ENCODE data around the gene SGCB.
A peak's percentile ranks its signal among the peaks of the same experiment; 100 is the strongest.
"Not testable (repeated sequence)": the region's sequence is repeated elsewhere in the genome, so short reads cannot be mapped to it uniquely, and the experiment has no call there.

SGCB gene, protein sequence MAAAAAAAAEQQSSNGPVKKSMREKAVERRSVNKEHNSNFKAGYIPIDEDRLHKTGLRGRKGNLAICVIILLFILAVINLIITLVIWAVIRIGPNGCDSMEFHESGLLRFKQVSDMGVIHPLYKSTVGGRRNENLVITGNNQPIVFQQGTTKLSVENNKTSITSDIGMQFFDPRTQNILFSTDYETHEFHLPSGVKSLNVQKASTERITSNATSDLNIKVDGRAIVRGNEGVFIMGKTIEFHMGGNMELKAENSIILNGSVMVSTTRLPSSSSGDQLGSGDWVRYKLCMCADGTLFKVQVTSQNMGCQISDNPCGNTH

DNA sequence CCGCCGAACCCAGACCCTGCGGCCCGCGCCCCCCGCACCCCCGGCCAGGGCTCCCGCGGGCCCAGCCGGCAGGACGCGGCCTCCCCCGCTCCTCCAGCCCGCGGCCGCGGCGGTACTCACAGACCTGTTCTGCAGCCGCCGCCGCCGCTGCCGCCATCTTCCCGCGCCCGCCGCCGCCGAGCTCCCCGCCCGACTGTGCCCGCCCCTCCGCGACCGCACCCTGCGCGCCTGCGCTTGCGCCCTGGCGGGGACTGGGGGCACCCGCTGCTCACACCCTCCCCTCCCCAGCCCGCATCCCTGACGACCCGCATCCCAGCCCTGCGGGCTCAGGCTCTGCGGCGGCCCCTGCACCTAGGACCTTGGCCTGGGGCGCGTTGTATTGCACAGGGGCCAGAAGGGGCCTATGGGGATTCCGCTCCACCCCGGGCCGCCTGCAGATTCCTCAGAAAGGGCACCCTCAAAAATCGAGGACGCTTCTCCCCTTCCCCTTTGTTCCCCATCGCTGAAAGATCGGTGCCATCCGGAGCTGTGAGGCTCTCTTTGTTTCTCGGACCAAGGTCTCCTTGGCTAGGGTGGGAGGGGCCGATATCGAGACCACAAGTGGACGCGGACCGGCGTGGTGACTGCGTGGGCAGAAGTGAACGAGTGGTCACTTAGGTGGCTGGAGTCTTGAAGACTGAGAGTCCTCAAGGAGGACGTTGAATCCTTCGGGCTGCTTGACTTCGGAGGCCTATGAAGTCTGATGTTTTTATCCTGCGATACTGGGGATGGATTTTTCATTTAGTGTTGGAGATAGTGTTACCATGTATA, at the start of gene SGCB:
TSS of gene SGCB (minus strand) at position 197 of the 810 bp plus-strand sequence. CDS start at position 157, 40 bp downstream.
- H2AFZ ChIP-seq (ENCODE audit: low read length, unreplicated experiment) = peak within 1 kb of the TSS; percentile 94
- H3K4me3 ChIP-seq (ENCODE audit: low read depth, low read length) = peak within 1 kb of the TSS; percentile 99
- H3K27ac ChIP-seq (ENCODE audit: low read depth, low read length) = no peak within 1 kb of the TSS
- H3K27me3 ChIP-seq (ENCODE audit: insufficient read depth, low read length) = peaks cover 33% of the 10 kb centered on the region
- H3K4me1 ChIP-seq (ENCODE audit: control insufficient read depth, insufficient read depth, low read length, unreplicated experiment) = peaks cover 12% of the 10 kb centered on the region
- H3K36me3 ChIP-seq (ENCODE audit: insufficient read depth, low read length) = no peaks in the 10 kb centered on the region
- H3K79me2 ChIP-seq (ENCODE audit: control insufficient read depth, insufficient read depth, low read length, unreplicated experiment) = peaks cover 42% of the 10 kb centered on the region

DNA sequence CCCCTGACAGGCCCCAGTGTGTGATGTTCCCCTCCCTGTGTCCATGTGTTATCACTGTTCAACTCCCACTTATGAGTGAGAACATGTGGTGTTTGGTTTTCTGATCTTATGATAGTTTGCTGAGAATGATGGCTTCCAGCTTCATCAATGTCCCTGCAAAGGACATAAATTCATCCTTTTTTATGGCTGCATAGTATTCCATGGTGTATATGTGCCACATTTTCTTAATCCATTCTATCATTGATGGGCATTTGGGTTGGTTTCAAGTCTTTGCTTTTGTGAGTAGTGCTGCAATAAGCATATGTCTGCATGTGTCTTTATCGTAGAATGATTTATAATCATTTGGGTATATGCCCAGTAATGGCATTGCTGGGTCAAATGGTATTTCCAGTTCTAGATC, 48.3 kb upstream of the SGCB start:
- not testable (repeated sequence) for H3K4me1 ChIP-seq (ENCODE audit: control insufficient read depth, insufficient read depth, low read length, unreplicated experiment); H2AFZ ChIP-seq (ENCODE audit: low read length, unreplicated experiment); H3K27ac ChIP-seq (ENCODE audit: low read depth, low read length); H3K4me3 ChIP-seq (ENCODE audit: low read depth, low read length); H3K36me3 ChIP-seq (ENCODE audit: insufficient read depth, low read length); H3K27me3 ChIP-seq (ENCODE audit: insufficient read depth, low read length); H3K79me2 ChIP-seq (ENCODE audit: control insufficient read depth, insufficient read depth, low read length, unreplicated experiment)

DNA sequence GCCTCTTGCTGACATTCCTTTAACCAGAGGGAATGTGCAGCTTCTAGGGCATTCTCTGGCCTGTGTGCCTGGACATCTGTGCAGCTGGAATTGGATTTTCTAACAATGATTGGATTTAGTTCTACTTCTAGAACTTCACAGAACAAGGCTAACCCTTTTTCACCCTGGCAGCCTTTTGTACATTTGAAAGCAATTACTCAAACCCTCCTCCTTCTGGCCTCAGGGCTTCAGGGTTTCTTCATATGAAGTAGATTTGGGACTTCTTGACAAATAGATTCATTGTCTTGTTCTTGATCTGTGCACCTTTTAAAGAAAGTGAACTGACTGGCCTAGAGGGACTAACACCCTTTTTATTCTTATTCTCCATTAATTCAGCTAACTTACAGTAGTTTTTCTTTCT, 43.1 kb upstream of the SGCB start:
- Histone ChIP-seq H3K79me2 (ENCODE audit: control insufficient read depth, insufficient read depth, low read length, unreplicated experiment) (no peaks in the 10 kb centered on the region), H3K4me1 (ENCODE audit: control insufficient read depth, insufficient read depth, low read length, unreplicated experiment) (no peaks in the 10 kb centered on the region), H3K27me3 (ENCODE audit: insufficient read depth, low read length) (peaks cover 10% of the 10 kb centered on the region; the same call in 1 of the 2 replicates), H3K27ac (ENCODE audit: low read depth, low read length) (no peak overlapping the region), H2AFZ (ENCODE audit: low read length, unreplicated experiment) (no peak overlapping the region), H3K4me3 (ENCODE audit: low read depth, low read length) (no peak overlapping the region), H3K36me3 (ENCODE audit: insufficient read depth, low read length) (no peaks in the 10 kb centered on the region)

DNA sequence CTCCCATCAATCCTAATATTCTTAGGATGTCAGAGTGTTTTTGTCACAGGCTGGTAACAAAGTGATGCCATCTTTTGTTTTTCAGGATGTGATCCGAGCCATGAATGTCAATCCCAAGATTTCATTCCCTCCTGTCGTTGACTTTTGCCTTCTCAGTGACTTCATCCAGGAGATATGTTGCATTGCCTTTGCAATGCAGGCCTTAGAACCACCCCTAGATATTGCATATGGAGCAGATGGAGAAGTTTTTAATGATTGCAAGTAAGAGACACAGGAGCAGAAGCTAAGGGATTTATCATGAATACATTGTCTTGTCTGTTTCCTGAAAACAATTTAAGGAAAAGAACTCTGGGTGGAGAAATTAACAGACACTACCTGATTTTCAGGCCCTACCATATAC, 41.6 kb upstream of the SGCB start:
- Histone ChIP-seq H3K79me2 (ENCODE audit: control insufficient read depth, insufficient read depth, low read length, unreplicated experiment) (no peaks in the 10 kb centered on the region), H3K27me3 (ENCODE audit: insufficient read depth, low read length) (peaks cover 17% of the 10 kb centered on the region; the same call in 1 of the 2 replicates), H3K4me3 (ENCODE audit: low read depth, low read length) (no peak overlapping the region), H3K36me3 (ENCODE audit: insufficient read depth, low read length) (no peaks in the 10 kb centered on the region), H3K27ac (ENCODE audit: low read depth, low read length) (no peak overlapping the region), H3K4me1 (ENCODE audit: control insufficient read depth, insufficient read depth, low read length, unreplicated experiment) (no peaks in the 10 kb centered on the region), H2AFZ (ENCODE audit: low read length, unreplicated experiment) (no peak overlapping the region)

DNA sequence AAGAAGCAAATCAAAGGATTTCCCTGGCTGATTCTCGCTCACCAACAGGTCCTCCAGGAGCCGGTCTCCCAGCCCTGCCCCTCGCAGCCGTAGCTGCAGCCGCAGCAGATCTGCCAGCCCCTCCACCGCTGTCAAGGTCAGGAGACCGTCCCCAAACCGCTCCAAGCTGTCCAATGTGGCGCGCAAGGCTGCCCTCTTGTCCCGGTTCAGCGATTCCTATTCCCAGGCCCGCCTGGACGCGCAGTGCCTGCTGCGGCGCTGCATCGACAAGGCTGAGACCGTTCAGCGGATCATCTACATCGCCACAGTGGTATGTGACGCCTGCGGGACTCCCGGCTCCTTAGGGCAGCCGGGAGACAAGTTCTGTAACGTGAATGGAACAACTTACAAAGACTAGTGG, 38.6 kb upstream of the SGCB start:
- H3K4me3 ChIP-seq (ENCODE audit: low read depth, low read length) = 0 out of 2 replicates have a peak overlapping the region, but pooled peaks have one; percentile 31
- no peak overlapping the region for H3K27ac ChIP-seq (ENCODE audit: low read depth, low read length)
- no peaks in the 10 kb centered on the region for H3K4me1 ChIP-seq (ENCODE audit: control insufficient read depth, insufficient read depth, low read length, unreplicated experiment)
- H3K36me3 ChIP-seq (ENCODE audit: insufficient read depth, low read length) = no peaks in the 10 kb centered on the region
- no peak overlapping the region for H2AFZ ChIP-seq (ENCODE audit: low read length, unreplicated experiment)
- peaks cover 25% of the 10 kb centered on the region; the same call in 1 of the 2 replicates for H3K27me3 ChIP-seq (ENCODE audit: insufficient read depth, low read length)
- H3K79me2 ChIP-seq (ENCODE audit: control insufficient read depth, insufficient read depth, low read length, unreplicated experiment) = no peaks in the 10 kb centered on the region

DNA sequence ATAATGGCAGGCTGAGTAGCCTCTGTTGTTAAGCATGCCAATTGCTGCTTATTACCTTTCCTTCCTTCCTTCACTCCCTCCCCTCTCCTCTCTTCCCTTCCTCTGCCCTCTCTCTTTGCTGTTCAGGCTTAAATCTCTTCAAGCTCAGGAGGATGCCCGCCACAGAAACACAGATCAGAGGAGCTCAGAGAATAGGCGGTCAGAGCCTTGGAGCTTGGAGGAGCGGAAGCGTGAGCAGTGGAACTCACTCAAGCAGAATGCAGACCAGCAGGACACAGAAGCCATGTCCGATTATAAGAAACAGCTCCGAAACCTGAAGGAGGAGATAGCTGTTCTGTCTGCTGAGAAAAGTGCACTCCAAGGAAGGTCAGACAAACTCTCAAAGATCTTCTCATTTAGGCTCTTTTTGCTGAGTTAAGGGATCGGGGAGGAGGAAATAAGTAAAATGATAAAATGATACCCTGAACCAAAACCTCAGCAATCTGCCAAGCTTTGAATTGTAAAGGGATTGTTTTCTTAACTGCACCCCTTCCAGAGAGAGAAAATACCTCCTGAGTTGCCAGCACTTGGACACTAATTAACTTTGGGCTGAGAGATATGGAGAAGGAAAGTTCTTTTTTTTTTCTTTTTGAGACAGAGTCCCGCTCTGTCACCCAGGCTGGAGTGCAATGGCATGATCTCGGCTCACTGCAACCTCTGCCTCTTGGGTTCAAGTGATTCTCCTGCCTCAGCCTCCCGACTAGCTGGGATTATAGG, 33.9 kb upstream of the SGCB start:
- Histone ChIP-seq H3K4me3 (ENCODE audit: low read depth, low read length) (no peak overlapping the region), H2AFZ (ENCODE audit: low read length, unreplicated experiment) (no peak overlapping the region), H3K4me1 (ENCODE audit: control insufficient read depth, insufficient read depth, low read length, unreplicated experiment) (no peaks in the 10 kb centered on the region), H3K36me3 (ENCODE audit: insufficient read depth, low read length) (no peaks in the 10 kb centered on the region), H3K27ac (ENCODE audit: low read depth, low read length) (no peak overlapping the region), H3K79me2 (ENCODE audit: control insufficient read depth, insufficient read depth, low read length, unreplicated experiment) (no peaks in the 10 kb centered on the region), H3K27me3 (ENCODE audit: insufficient read depth, low read length) (peaks cover 26% of the 10 kb centered on the region; the same call in 1 of the 2 replicates)

DNA sequence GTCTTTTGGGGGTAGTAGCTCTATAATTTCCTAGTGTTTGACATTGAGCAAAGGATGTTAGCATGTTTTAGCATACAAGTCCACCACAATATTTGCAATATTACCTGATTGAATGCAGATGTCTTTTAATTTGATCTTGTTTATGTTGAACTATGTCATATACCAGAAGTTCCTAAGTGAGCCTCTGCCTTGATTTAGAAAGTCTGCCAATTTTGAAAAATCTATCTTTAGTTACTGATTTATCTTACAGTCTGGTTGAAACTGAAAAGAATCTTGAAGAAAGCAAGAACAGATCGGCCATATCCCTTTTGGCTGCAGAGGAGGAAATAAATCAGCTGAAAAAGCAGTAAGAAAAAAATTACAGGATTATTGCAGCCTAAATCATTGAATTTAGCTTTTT, 31.5 kb upstream of the SGCB start:
- Histone ChIP-seq H2AFZ (ENCODE audit: low read length, unreplicated experiment) (no peak overlapping the region), H3K36me3 (ENCODE audit: insufficient read depth, low read length) (no peaks in the 10 kb centered on the region), H3K27ac (ENCODE audit: low read depth, low read length) (no peak overlapping the region), H3K4me1 (ENCODE audit: control insufficient read depth, insufficient read depth, low read length, unreplicated experiment) (no peaks in the 10 kb centered on the region), H3K27me3 (ENCODE audit: insufficient read depth, low read length) (peaks cover 13% of the 10 kb centered on the region; the same call in 1 of the 2 replicates), H3K4me3 (ENCODE audit: low read depth, low read length) (no peak overlapping the region), H3K79me2 (ENCODE audit: control insufficient read depth, insufficient read depth, low read length, unreplicated experiment) (no peaks in the 10 kb centered on the region)

DNA sequence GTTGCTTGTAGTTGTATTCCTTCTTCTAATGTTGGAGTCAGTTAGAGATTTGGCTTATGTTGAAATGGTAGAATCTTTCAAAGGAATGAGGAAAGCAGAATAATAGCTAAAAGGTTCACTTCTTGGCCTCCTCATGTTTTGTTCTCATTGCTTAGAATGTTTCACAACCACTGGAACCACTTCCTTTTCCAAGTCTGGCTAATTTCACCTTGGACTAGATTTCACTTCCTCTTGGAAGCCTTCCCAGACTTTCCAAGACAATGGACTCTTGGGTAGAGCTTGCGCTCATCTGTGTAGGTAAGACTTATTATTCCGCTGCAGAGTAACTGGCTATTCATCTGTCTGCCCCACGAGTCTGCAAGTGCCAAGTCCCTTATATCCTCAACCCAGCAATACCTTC, 21.3 kb upstream of the SGCB start:
- Histone ChIP-seq H3K79me2 (ENCODE audit: control insufficient read depth, insufficient read depth, low read length, unreplicated experiment) (no peaks in the 10 kb centered on the region), H3K27me3 (ENCODE audit: insufficient read depth, low read length) (no peaks in the 10 kb centered on the region), H3K4me1 (ENCODE audit: control insufficient read depth, insufficient read depth, low read length, unreplicated experiment) (peaks cover 7% of the 10 kb centered on the region), H3K36me3 (ENCODE audit: insufficient read depth, low read length) (no peaks in the 10 kb centered on the region), H2AFZ (ENCODE audit: low read length, unreplicated experiment) (peak overlapping the region; percentile 18), H3K27ac (ENCODE audit: low read depth, low read length) (0 out of 2 replicates have a peak overlapping the region, but pooled peaks have one; percentile 11), H3K4me3 (ENCODE audit: low read depth, low read length) (no peak overlapping the region)

DNA sequence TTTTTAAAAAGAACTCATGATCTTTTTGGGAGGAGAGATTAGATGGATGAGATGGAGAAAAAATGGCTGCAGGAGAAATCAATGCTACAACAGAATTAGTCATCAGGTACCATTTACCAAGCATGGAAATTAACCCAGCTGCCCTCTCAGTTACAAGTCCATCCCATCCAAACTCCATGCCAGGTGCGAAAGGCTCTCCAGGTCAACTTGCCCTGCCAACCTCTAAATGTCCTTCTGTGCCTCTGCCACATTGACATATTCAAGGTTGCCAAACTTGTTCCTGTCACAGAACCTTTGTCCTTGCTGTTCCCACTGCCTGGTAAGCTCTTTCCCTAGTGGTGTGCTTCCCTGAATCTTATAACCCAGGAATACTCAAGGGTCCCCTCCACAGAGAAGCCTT, 20.2 kb upstream of the SGCB start:
- H2AFZ ChIP-seq (ENCODE audit: low read length, unreplicated experiment) = no peak overlapping the region
- H3K4me3 ChIP-seq (ENCODE audit: low read depth, low read length) = no peak overlapping the region
- H3K27me3 ChIP-seq (ENCODE audit: insufficient read depth, low read length) = peaks cover 5% of the 10 kb centered on the region; the same call in 1 of the 2 replicates
- H3K36me3 ChIP-seq (ENCODE audit: insufficient read depth, low read length) = no peaks in the 10 kb centered on the region
- H3K4me1 ChIP-seq (ENCODE audit: control insufficient read depth, insufficient read depth, low read length, unreplicated experiment) = peaks cover 7% of the 10 kb centered on the region
- H3K79me2 ChIP-seq (ENCODE audit: control insufficient read depth, insufficient read depth, low read length, unreplicated experiment) = no peaks in the 10 kb centered on the region
- no peak overlapping the region for H3K27ac ChIP-seq (ENCODE audit: low read depth, low read length)

DNA sequence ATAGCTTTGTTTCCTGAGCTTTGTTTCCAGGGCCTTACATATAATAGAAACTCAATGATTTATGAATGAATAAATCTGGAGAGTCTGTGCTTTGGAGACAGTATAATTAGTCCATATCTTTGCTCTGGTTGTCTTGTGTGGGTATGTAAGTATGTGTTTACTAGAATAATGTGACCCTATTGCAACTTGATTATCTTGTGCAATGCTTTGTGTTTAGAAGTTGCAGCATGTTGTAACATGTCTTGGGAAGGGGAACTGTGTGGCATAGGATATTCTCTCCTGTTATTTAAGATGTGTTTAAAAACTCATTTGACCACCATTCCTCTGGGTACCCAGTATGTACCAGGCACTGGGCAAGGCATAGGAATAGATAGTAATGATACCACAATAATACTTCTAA, 19.1 kb upstream of the SGCB start:
- Histone ChIP-seq H3K27me3 (ENCODE audit: insufficient read depth, low read length) (peaks cover 12% of the 10 kb centered on the region; the same call in 1 of the 2 replicates), H3K27ac (ENCODE audit: low read depth, low read length) (no peak overlapping the region), H3K4me1 (ENCODE audit: control insufficient read depth, insufficient read depth, low read length, unreplicated experiment) (peaks cover 7% of the 10 kb centered on the region), H3K79me2 (ENCODE audit: control insufficient read depth, insufficient read depth, low read length, unreplicated experiment) (no peaks in the 10 kb centered on the region), H2AFZ (ENCODE audit: low read length, unreplicated experiment) (no peak overlapping the region), H3K36me3 (ENCODE audit: insufficient read depth, low read length) (no peaks in the 10 kb centered on the region), H3K4me3 (ENCODE audit: low read depth, low read length) (no peak overlapping the region)
